H1 (cell line): ENCODE data around the gene NEUROG1. TPM values are rescaled to one million over a fixed set of nuclear protein-coding genes. Genes with fewer than 3 reads are reported as not detected.
A peak's percentile ranks its signal among the peaks of the same experiment; 100 is the strongest.

ENCODE experiments used
- CREB1 ChIP-seq: IDR thresholded peaks from 2 replicates; pipeline ENCODE4 v1.6.1; 2012; ENCODE audit warnings: inconsistent platforms
- RAD21 ChIP-seq, 2 experiments: IDR thresholded peaks in 1 of 2; conservative IDR thresholded peaks in 1 of 2; 2 replicates each; pipeline ENCODE4 v1.6.1; 2011; ENCODE audit warnings: low read depth in 2 of 2, low read length in 2 of 2, improper control_type of control experiment in 1 of 2, inconsistent platforms in 1 of 2, mild to moderate bottlenecking in 1 of 2, moderate library complexity in 1 of 2
- SUZ12 ChIP-seq: fragments of 200-600 bp; sonication (generic); IDR thresholded peaks from 2 replicates; pipeline ENCODE4 v1.6.1; 2012; ENCODE audit warnings: mild to moderate bottlenecking, inconsistent platforms, low read length, moderate library complexity, mixed read lengths
- TEAD4 ChIP-seq: IDR thresholded peaks from 2 replicates; pipeline ENCODE4 v1.6.1; 2012; ENCODE audit warnings: low read depth, low read length, inconsistent platforms, mixed read lengths
- polyA plus RNA-seq, 7 experiments: library from polyadenylated mRNA; depleted of rRNA in 3 of 7; stranded (reverse) in 5 of 7; unstranded in 2 of 7; fragments of >200 nt in 5 of 7; fragments of 200-250 nt in 2 of 7; gene quantifications; 1 replicate in 5 of 7; 2 replicates in 1 of 7; 4 replicates in 1 of 7; pipeline versions ENCODE4 v1.2.1 to v1.2.3, GENCODE V29; 2011 to 2013; ENCODE audit warnings: missing spikeins in 2 of 7, mixed read lengths in 2 of 7
- total RNA-seq: library from RNA; stranded (reverse); fragmentation: NEBNext Ultra II Directional; extraction: Animal tissue kit (Norgen Biotek cat#: 25700); gene quantifications from 2 replicates; pipeline ENCODE4 v1.2.1, GENCODE V29; 2021

Gene NEUROG1
- total and polyA plus RNA-seq, 2 of the 8 experiments (the other 6 are each of a cell fraction or from before 2014, with no cell fraction given), result not detected

GRCh38 chr5:135487839-135488514, 47.8 kb downstream of the NEUROG1 start (continued):
- 0 out of 2 replicates have a peak, but pooled peaks have one; percentile 4 for TF ChIP-seq SUZ12
- peak; percentile 14 to 40; a peak in 2 of 4 replicates for TF ChIP-seq RAD21 (IDR thresholded peaks at IDR 0.05 in 1 of 2, conservative IDR thresholded peaks at IDR 0.05 in 1 of 2; ENCODE audit: low read depth in 2 of 2, low read length in 2 of 2)
- no peak for TF ChIP-seq TEAD4
- no peak for TF ChIP-seq CREB1
